Measurements from ENCODE around the gene FIBP.
A peak's percentile ranks its signal among the peaks of the same experiment; 100 is the strongest.
"Not testable (repeated sequence)": the region's sequence is repeated elsewhere in the genome, so short reads cannot be mapped to it uniquely, and the experiment has no call there.

Gene FIBP

GRCh38 chr11:65912845-65913244 is 24.6 kb upstream of the FIBP start:
- no peak for DNase-seq (ENCODE audit: low read depth)

DNA sequence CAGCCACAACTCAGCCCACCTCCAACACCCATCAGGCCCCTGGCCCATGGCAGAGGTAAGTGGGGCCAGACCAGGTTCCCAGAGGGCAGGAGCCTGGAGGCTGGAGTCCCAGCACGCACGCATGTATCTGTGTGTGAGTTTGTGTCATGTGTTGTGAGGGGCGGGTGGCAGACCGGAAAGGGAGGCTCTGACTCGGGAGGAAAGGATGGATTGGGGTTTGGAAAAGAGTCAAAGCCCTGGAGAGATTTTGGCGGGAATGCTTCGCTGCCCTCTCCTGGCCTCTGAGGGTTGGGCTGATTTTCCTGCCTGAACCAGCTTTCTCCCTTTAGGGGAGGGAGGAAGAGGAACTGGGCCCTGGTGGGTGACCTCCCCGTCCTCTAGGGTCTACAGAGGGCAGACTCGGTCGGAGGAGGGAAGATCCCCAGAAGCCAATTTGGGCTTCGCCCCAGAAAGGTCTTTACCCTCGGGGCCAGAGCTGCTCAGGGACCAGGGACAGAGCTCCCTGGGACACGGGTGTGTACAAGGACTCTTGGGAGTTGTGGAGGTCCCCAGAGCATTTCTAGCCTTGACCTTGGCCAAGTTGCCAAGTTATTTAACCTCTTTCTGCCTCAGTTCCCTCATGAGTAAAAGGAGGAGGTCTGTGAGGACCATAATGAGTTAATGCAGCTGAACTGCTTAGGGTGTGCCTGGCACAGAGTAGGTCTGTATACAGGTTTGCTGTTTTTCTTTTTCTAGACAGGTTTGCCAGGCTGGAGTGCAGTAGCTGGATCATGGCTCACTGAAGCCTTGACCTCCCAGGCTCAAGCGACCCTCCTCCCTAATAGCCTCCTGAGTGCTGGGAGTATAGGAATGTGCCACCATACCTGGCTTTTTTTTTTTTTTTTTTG is 23.7 kb upstream of the FIBP start:
- no peak for DNase-seq (ENCODE audit: low read depth)

DNA sequence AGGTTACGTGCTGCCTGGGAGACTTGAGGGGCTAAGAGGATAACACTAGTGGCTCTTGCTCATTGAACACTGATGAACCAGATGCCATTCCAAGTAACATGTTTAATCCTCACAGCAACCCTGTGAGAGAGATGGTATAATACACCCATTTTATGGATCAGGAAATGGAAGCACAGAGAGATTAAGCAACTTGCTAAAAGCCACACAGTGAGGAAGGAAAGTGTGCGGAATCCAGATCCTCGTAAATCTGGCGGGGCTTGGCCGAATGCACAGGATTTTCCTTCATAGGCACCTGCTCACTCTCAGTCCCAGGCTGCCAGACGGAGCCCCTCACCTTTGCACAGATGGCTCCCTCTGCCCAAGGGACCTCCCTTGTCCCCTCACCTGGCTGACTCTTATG is 19.6 kb upstream of the FIBP start:
- no peak for DNase-seq (ENCODE audit: low read depth)

GRCh38 chr11:65906602-65907001 is 18.3 kb upstream of the FIBP start:
- no peak for DNase-seq (ENCODE audit: low read depth)

DNA sequence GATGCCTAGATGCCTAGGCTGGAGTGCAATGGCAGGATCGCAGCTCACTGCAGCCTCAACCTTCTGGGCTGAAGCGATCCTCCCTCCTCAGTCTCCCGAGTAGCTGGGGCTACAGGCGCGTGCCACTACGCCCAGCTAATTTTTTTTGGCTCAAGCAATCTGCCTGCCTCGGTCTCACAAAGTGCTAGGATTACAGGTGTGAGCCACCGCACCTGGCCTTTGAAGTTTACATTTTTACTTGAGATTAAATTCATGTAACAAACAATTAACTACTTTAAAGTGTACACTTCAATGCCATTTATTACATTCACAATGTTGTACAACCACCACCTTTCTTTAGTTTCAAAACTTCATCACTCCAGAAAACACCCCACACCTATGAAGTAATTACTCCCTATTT is 15.4 kb upstream of the FIBP start:
- DNase-seq (ENCODE audit: low read depth) = no peak

GRCh38 chr11:65903068-65903481 is 14.8 kb upstream of the FIBP start:
- DNase-seq (ENCODE audit: low read depth) = no peak

GRCh38 chr11:65900899-65901180 is 12.6 kb upstream of the FIBP start:
- DNase-seq (ENCODE audit: low read depth) = no peak

DNA sequence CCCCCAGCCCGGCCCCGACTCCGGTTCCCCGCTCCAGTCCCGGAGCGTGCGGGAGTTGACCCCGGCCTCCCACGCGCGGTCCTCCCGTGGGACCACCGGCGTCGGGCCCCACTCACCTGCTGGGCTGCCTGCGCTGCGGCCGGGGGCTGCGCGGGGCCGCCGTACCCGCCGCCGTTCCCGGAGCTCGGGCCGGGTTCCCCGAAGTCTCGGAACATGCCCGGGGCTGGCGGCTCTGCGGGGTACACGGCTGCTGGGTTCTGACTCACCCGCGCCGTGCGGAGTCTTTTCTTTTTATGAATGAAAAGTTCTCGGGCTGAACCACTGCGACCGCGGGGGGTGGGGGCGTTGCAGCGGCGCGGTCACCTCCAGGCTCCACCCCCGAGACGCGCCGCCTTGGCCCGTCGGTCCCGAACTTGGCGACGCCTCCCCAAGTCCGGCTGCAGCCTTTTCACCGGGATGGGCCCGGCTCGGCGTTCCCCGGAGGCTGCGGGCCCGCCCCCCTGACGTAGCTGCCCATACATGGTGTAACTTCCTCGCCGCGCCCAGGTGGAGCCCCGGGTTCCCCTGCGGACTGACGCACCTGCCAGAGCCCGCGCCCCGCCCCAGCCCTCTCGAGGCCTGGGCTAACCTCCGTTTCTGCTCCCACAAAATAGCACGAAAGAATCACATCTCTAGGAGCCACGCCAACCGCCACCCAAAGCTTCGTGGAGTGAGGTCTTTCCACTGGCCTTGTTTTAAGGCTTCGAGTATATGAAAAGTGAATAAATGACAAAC is 12.0 kb upstream of the FIBP start, which contains the start of gene FOSL1:
Gene FOSL1 (minus strand): TSS at position 264 of the 774 bp plus-strand sequence. CDS start 49 bp downstream, at position 215.
- DNase-seq (ENCODE audit: low read depth) = peak; percentile 83

GRCh38 chr11:65899356-65900124 is 11.3 kb upstream of the FIBP start:
- peak; percentile 58 for DNase-seq (ENCODE audit: low read depth)

GRCh38 chr11:65898656-65899355 is 10.5 kb upstream of the FIBP start:
- no peak for DNase-seq (ENCODE audit: low read depth)

- DNase-seq (ENCODE audit: low read depth) = no peak
Observed at GRCh38 chr11:65897020-65897471, 8.8 kb upstream of the FIBP start.

DNA sequence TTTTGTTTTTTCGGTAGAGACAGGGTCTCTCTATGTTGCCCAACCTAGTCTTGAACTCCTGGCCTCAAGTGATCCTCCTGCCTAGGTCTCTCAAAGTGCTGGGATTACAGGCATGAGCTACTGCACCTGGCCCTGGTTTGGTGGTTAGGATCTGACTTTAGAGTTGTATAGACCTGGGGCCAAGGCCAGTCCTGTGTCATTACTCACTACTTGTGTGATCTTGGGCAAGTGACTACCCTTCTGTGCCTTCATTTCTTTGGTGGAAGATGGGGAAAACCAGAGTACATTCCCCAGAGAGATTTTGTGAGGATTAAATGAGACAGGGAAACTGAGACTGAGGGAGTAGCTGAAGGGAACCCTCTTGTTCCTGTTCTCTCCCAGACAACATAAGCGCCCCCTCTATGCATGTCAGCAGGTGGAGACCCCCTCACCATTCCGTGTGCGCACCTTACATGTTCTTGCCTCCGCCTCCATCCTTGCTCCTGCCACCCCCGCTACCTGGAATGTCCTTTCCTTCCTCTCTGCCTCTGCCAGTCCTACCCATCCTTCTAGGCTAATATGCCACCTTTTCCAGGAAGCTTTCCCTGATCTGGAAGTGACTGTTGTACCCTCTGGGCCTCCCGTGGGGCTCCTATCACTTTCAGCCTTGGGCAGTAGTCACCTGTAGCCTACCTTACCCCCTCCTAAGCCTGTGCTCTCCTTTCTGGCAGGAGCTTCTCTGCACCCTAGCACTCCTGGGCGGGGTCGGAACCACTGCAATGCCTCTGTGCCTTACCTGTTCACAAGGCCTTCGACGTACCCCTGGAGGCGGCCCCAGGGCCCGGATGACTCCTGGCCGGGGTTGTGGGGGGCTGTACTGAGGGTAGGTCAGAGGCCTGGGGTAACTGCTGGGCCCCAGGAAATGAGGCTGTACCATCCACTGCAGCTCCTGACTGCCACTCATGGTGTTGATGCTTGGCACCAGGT is 8.0 kb upstream of the FIBP start:
- no peak for DNase-seq (ENCODE audit: low read depth)

- DNase-seq (ENCODE audit: low read depth) = no peak
Observed at GRCh38 chr11:65895482-65895981, 7.3 kb upstream of the FIBP start.

DNA sequence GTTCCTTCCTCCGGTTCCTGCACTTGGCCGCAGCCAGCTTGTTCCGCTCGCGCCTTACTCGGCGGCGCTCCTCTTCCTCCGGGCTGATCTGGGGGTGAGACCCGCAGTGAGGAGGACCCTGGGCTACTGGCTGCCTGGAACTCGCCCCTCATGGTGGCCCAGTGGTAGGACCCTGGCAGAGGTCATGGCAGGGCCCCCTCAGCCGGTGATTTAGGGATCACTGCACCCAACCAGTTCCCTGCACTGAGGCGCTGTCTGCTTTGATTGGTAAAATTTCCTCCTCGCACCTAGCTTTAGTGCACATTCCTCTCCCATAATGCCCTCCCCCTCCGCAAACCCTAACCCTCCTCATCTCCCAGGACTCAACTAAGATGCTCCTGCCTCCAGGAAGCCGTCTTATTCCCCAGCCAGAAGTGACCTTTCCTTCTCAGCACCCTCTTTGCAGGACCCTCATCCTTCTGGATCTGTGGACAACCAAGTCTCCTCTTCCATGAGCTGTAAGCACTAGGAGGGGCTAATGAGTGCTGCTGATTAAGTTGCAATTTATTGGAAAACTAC is 5.8 kb upstream of the FIBP start:
- no peak for DNase-seq (ENCODE audit: low read depth)

DNA sequence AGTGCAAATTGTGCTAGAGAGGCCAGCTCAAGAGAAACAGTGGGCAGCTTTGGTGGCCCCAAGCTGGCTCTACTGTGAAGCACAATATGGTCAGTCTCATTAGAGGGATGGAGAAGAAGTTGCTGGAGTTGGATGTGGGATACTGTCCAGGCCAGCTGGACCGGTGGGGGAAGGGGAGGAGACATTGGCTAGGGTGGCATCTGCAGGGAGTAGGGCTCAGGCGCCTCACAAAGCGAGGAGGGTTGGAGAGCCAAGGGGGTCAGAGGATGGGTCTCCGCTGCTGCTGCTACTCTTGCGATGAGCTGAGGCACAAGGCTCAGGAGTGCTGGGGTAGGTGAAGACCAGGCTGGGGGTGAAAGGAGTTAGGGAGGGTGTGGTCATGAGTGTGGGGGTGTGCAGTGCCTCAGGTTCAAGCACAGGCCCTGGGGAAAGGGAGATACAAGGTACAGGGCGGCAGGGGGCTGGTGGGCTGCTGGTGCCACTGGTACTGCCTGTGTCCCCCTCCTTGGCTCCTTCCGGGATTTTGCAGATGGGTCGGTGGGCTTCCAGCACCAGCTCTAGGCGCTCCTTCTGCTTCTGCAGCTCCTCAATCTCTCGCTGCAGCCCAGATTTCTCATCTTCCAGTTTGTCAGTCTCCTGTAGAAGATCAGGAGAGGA is 4.5 kb upstream of the FIBP start:
- no peak for DNase-seq (ENCODE audit: low read depth)

GRCh38 chr11:65892137-65892540 is 3.9 kb upstream of the FIBP start:
- DNase-seq (ENCODE audit: low read depth) = not testable (repeated sequence)

- no peak for DNase-seq (ENCODE audit: low read depth)
Observed at GRCh38 chr11:65891219-65892136, 3.2 kb upstream of the FIBP start.
